Esophagus (tissue), 2 donors: ENCODE measurements around the gene KCNQ5. TPM values are rescaled to one million over a fixed set of nuclear protein-coding genes. Genes with fewer than 3 reads are reported as not detected.

Experiments used
- H3K27ac ChIP-seq, 2 donors: one replicate each; pipeline ENCODE4 v1.5.1; 2013; ENCODE audit warnings: low read depth in 2 of 2, mild to moderate bottlenecking in 2 of 2, inconsistent platforms in 1 of 2, low read length in 1 of 2, moderate library complexity in 1 of 2
- H3K27me3 ChIP-seq, 2 donors: one replicate each; pipeline ENCODE4 v1.6.1; 2013; ENCODE audit warnings: low read length in 2 of 2, control low read depth in 1 of 2, mild to moderate bottlenecking in 1 of 2; ENCODE audit not compliant: insufficient read depth in 2 of 2, control insufficient read depth in 1 of 2
- H3K36me3 ChIP-seq, 2 donors: one replicate each; pipeline ENCODE4 v1.6.1; 2013; ENCODE audit warnings: low read length in 1 of 2; ENCODE audit not compliant: control insufficient read depth in 2 of 2, insufficient read depth in 2 of 2
- H3K4me1 ChIP-seq, 2 donors: one replicate each; pipeline ENCODE4 v1.6.1; 2013; ENCODE audit warnings: low read length in 1 of 2; ENCODE audit not compliant: control insufficient read depth in 2 of 2, insufficient read depth in 2 of 2
- H3K4me3 ChIP-seq, 2 donors: one replicate each; pipeline ENCODE4 v1.5.1; 2013; ENCODE audit warnings: low read length in 2 of 2, mild to moderate bottlenecking in 2 of 2, low read depth in 1 of 2, moderate library complexity in 1 of 2
- H3K9me3 ChIP-seq, 2 donors: one replicate each; pipeline ENCODE4 v1.6.1; 2013; ENCODE audit warnings: mild to moderate bottlenecking in 2 of 2, low read depth in 1 of 2, low read length in 1 of 2, moderate library complexity in 1 of 2; ENCODE audit not compliant: control insufficient read depth in 2 of 2, insufficient read depth in 1 of 2
- WGBS, 2 donors: extraction: QIAGEN DNeasy Blood & Tissue Kit; methylation state at CpG; one replicate each; pipeline ENCODE4 v1.1.7; 2013; 5-methylcytosine and 5-hydroxymethylcytosine counted together
- polyA plus RNA-seq, 2 donors: library from polyadenylated mRNA; stranded (reverse); fragments of 200-250 nt; gene quantifications; one replicate each; pipeline ENCODE4 v1.2.3, GENCODE V29; 2013
- donor health status: healthy with polysubstance abuse.
- donor health status: Bipolar disorder and iron deficiency.

Gene KCNQ5
- polyA plus RNA-seq, 2 donors: 0.18 to 0.22 TPM

GRCh38 chr6:72836971-72837370 is 215.1 kb downstream of the KCNQ5 start:
- 87 to 95% methylated on average over 1 of the region's 1 CpG for WGBS, 2 donors
- no peak overlapping the region for H3K4me3 ChIP-seq
- no peaks in the 10 kb centered on the region for H3K36me3 ChIP-seq
- no peak overlapping the region for H3K27ac ChIP-seq
- no peaks in the 10 kb centered on the region for H3K9me3 ChIP-seq
- no peaks in the 10 kb centered on the region for H3K4me1 ChIP-seq
- no peaks in the 10 kb centered on the region for H3K27me3 ChIP-seq

GRCh38 chr6:72841195-72841594 is 219.3 kb downstream of the KCNQ5 start:
- no peaks in the 10 kb centered on the region for H3K36me3 ChIP-seq
- H3K4me1 ChIP-seq: no peaks in the 10 kb centered on the region
- no peaks in the 10 kb centered on the region for H3K27me3 ChIP-seq
- H3K4me3 ChIP-seq: no peak overlapping the region
- no peaks in the 10 kb centered on the region for H3K9me3 ChIP-seq
- H3K27ac ChIP-seq: no peak overlapping the region
- 86 to 91% methylated on average over 2 of the region's 2 CpGs for WGBS, 2 donors

GRCh38 chr6:72842140-72842539 is 220.3 kb downstream of the KCNQ5 start:
- no peaks in the 10 kb centered on the region for H3K36me3 ChIP-seq
- H3K9me3 ChIP-seq: no peaks in the 10 kb centered on the region
- WGBS, 2 donors: 73 to 84% methylated on average over 4 of the region's 4 CpGs
- H3K27me3 ChIP-seq: no peaks in the 10 kb centered on the region
- H3K4me3 ChIP-seq: no peak overlapping the region
- no peak overlapping the region for H3K27ac ChIP-seq
- H3K4me1 ChIP-seq: no peaks in the 10 kb centered on the region

- Histone ChIP-seq H3K27me3 (no peaks in the 10 kb centered on the region), H3K9me3 (no peaks in the 10 kb centered on the region), H3K4me3 (no peak overlapping the region), H3K27ac (no peak overlapping the region), H3K36me3 (no peaks in the 10 kb centered on the region), H3K4me1 (no peaks in the 10 kb centered on the region)
- WGBS, 2 donors: 58 to 73% methylated on average over 4 of the region's 4 CpGs
Measured at GRCh38 chr6:72844614-72845013, 222.8 kb downstream of the KCNQ5 start.

- Histone ChIP-seq H3K4me1 (no peaks in the 10 kb centered on the region), H3K36me3 (no peaks in the 10 kb centered on the region), H3K27ac (no peak overlapping the region), H3K27me3 (no peaks in the 10 kb centered on the region), H3K4me3 (no peak overlapping the region), H3K9me3 (no peaks in the 10 kb centered on the region)
Measured at GRCh38 chr6:72849346-72849745, 227.5 kb downstream of the KCNQ5 start.

GRCh38 chr6:72850040-72850439 is 228.2 kb downstream of the KCNQ5 start:
- Histone ChIP-seq H3K9me3 (no peaks in the 10 kb centered on the region), H3K4me1 (no peaks in the 10 kb centered on the region), H3K27me3 (no peaks in the 10 kb centered on the region), H3K27ac (no peak overlapping the region), H3K36me3 (no peaks in the 10 kb centered on the region), H3K4me3 (no peak overlapping the region)
- 87% methylated on average over 2 of the region's 2 CpGs for WGBS, 2 donors

GRCh38 chr6:72850469-72850868 is 228.6 kb downstream of the KCNQ5 start:
- no peak overlapping the region for H3K4me3 ChIP-seq
- no peaks in the 10 kb centered on the region for H3K27me3 ChIP-seq
- no peaks in the 10 kb centered on the region for H3K4me1 ChIP-seq
- 58 to 62% methylated on average over 1 of the region's 1 CpG for WGBS, 2 donors
- no peaks in the 10 kb centered on the region for H3K36me3 ChIP-seq
- H3K9me3 ChIP-seq: no peaks in the 10 kb centered on the region
- no peak overlapping the region for H3K27ac ChIP-seq

- Histone ChIP-seq H3K4me3 (no peak overlapping the region), H3K36me3 (no peaks in the 10 kb centered on the region)
- 82 to 88% methylated on average over 2 of the region's 2 CpGs for whole genome bisulfite sequencing, 2 donors
Measured at GRCh38 chr6:72855471-72855870, 233.6 kb downstream of the KCNQ5 start.

GRCh38 chr6:72856801-72857200 is 234.9 kb downstream of the KCNQ5 start:
- H3K36me3 ChIP-seq: no peaks in the 10 kb centered on the region
- peaks cover 0 to 3% of the 10 kb centered on the region in 2 donors for H3K4me1 ChIP-seq
- no peaks in the 10 kb centered on the region for H3K27me3 ChIP-seq
- 78 to 85% methylated on average over 3 of the region's 3 CpGs for WGBS, 2 donors
- no peaks in the 10 kb centered on the region for H3K9me3 ChIP-seq
- H3K4me3 ChIP-seq: no peak overlapping the region
- H3K27ac ChIP-seq: no peak overlapping the region

More at GRCh38 chr6:72855471-72855870, 233.6 kb downstream of the KCNQ5 start:
- Histone ChIP-seq H3K27ac (no peak overlapping the region), H3K27me3 (no peaks in the 10 kb centered on the region), H3K4me1 (peaks cover 0 to 3% of the 10 kb centered on the region in 2 donors), H3K9me3 (no peaks in the 10 kb centered on the region)

- Histone ChIP-seq H3K36me3 (no peaks in the 10 kb centered on the region), H3K27me3 (no peaks in the 10 kb centered on the region), H3K27ac (no peak overlapping the region), H3K4me1 (peaks cover 0 to 3% of the 10 kb centered on the region in 2 donors), H3K9me3 (no peaks in the 10 kb centered on the region), H3K4me3 (no peak overlapping the region)
- WGBS, 2 donors: 85 to 86% methylated on average over 4 of the region's 4 CpGs
Measured at GRCh38 chr6:72857791-72858585, 236.1 kb downstream of the KCNQ5 start.
